HUES64 (cell line): ENCODE results near the gene ACOT13.
"Not testable (repeated sequence)": the region's sequence is repeated elsewhere in the genome, so short reads cannot be mapped to it uniquely, and the experiment has no call there.

Experiments used
- H3K27ac ChIP-seq: 2 replicates; pipeline ENCODE4 v1.7.0; 2013; ENCODE audit warnings: low read depth, low read length, inconsistent platforms
- H3K27me3 ChIP-seq: 2 replicates; pipeline ENCODE4 v1.6.1; 2013; ENCODE audit warnings: mild to moderate bottlenecking, low read length; ENCODE audit not compliant: insufficient read depth
- H3K36me3 ChIP-seq: 2 replicates; pipeline ENCODE4 v1.6.1; 2013; ENCODE audit warnings: mild to moderate bottlenecking, low read length; ENCODE audit not compliant: insufficient read depth
- H3K4me1 ChIP-seq: 2 replicates; pipeline ENCODE4 v1.6.1; 2013; ENCODE audit warnings: mild to moderate bottlenecking, low read length, moderate library complexity; ENCODE audit not compliant: insufficient read depth
- H3K4me3 ChIP-seq: 2 replicates; pipeline ENCODE4 v1.5.1; 2013; ENCODE audit warnings: mild to moderate bottlenecking, low read length, moderate library complexity
- H3K9ac ChIP-seq: 2 replicates; pipeline ENCODE4 v1.6.1; 2013; ENCODE audit warnings: mild to moderate bottlenecking, low read depth, low read length
- H3K9me3 ChIP-seq: 2 replicates; pipeline ENCODE4 v1.6.1; 2013; ENCODE audit warnings: low read depth, low read length; ENCODE audit not compliant: insufficient read depth
- WGBS: fragments of 150-250, 120-280 bp; methylation state at CpG from one replicate; pipeline ENCODE4 v1.1.7; 2013; ENCODE audit warnings: missing lambda C conversion rate; 5-methylcytosine and 5-hydroxymethylcytosine counted together

The ACOT13 gene

DNA sequence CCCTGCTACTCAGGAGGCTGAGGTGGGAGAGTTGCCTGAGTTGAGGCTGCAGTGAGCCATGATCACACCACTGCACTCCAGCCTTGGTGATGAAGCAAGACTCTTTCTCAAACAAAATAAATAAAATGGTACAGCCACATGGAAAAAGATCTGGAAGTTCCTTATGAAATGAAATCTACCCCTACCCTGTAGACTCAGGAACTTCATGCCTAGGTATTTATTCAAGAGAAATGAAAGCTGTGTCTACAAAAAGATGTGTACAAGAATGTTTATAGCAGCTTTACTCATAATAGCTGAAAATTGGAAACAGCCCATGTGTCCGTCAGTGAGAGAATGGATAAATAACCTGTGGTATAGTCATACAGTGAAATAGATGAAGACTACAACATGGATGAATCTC is 67.3 kb downstream of the ACOT13 start:
- no peaks in the 10 kb centered on the region for H3K4me1 ChIP-seq
- H3K27ac ChIP-seq, result no peak overlapping the region
- no peak overlapping the region for H3K9ac ChIP-seq
- 96% methylated on average over 1 of the region's 1 CpG for WGBS
- H3K36me3 ChIP-seq, result no peaks in the 10 kb centered on the region
- no peaks in the 10 kb centered on the region for H3K27me3 ChIP-seq
- no peak overlapping the region for H3K4me3 ChIP-seq
- H3K9me3 ChIP-seq, result peaks cover 28% of the 10 kb centered on the region

DNA sequence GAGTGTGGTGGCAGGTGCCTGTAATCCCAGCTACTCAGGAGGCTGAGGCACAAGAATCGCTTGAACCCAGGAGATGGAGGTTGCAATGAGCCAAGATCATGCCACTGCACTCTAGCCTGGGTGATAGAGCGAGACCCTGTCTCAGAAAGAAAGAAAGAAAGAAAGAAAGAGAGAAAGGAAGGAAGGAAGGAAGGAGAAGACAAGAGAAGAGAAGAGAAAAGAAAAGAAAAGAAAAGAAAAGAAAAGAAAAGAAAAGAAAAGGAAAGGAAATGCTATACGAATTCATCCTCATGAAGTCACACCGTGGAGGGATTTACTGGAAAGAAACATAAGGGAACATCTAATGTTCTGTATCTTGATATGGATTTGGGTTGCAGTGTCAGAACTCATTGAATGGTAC is 67.8 kb downstream of the ACOT13 start:
- not testable (repeated sequence) for H3K4me1 ChIP-seq, H3K27ac ChIP-seq, H3K36me3 ChIP-seq, H3K27me3 ChIP-seq, H3K4me3 ChIP-seq, H3K9ac ChIP-seq
- peaks cover 28% of the 10 kb centered on the region for H3K9me3 ChIP-seq
- 94% methylated on average over 4 of the region's 4 CpGs for WGBS

DNA sequence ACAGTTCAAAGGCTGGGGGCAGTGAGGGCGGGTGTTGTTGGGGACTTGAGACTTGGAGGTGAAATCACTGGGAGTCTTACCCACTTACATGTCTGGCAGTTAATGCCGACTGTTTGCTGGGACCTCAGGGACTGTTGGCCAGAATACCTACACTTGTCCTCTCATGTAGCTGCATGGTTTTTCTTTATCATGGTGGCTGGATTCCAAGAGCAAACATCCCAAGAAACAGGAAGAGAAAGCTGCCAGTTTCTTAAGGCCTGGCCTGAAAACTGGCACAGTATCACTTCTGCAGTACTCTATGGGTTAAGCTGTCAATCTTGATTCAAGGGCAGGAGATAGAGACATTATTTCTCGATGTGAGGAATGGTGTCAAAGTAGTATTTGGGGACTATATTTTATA is 71.9 kb downstream of the ACOT13 start:
- Histone ChIP-seq H3K9ac (no peak overlapping the region), H3K9me3 (no peaks in the 10 kb centered on the region), H3K27ac (no peak overlapping the region)

DNA sequence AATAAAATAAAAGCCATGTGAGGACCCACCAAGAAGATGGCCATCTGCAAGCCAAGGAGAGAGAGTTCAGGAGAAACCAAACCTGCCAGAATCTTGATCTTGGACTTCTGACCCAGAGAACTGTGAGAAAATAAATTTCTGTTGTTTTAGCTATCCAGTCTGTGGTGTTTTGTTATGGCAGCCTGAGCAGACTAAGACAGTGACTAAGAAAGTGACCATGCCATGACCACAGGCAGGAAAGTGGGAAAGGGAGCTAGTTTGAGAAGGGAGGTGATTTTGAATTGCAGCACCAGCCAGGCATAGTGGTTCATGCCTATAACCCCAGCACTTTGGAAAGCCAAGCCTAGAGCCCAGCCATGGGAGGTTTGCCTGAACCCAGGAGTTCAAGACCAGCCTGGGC is 74.0 kb downstream of the ACOT13 start:
- Histone ChIP-seq H3K4me3 (no peak overlapping the region), H3K4me1 (no peaks in the 10 kb centered on the region), H3K36me3 (no peaks in the 10 kb centered on the region), H3K27ac (no peak overlapping the region), H3K9me3 (no peaks in the 10 kb centered on the region), H3K9ac (no peak overlapping the region), H3K27me3 (no peaks in the 10 kb centered on the region)

More for the DNA sequence above, 71.9 kb downstream of the ACOT13 start:
- Histone ChIP-seq H3K27me3 (no peaks in the 10 kb centered on the region), H3K4me1 (no peaks in the 10 kb centered on the region), H3K4me3 (no peak overlapping the region), H3K36me3 (no peaks in the 10 kb centered on the region)
- WGBS, result 94% methylated on average over 3 of the region's 3 CpGs

DNA sequence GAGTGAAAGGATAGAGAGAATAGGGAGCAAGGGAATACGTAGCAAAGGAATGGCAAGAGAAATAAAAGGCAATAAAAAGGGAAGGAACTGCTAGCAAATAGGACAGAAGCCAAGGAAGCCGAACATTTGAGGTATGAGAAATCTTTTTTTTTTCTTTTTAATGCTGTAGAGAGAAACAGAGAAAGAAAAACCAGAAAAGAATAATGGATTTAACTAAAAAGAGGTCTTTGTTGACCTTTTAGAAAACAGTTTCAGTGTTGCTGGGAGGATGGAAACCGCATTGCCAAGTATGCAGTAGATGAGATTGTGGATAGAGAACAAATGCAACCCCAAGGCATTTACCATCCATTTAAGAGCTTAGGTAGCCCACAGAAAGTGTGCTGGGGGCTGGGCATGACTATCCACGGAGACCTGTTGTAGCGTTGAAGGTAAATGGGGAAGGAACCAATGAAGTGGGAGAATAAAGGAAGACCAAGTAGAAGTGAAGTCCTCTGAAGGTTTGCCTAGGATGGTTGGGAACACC is 75.4 kb downstream of the ACOT13 start:
- Histone ChIP-seq H3K27ac (no peak overlapping the region), H3K9ac (no peak overlapping the region), H3K4me3 (no peak overlapping the region), H3K27me3 (no peaks in the 10 kb centered on the region), H3K36me3 (no peaks in the 10 kb centered on the region), H3K4me1 (no peaks in the 10 kb centered on the region), H3K9me3 (no peaks in the 10 kb centered on the region)
- WGBS, result 88% methylated on average over 5 of the region's 5 CpGs

DNA sequence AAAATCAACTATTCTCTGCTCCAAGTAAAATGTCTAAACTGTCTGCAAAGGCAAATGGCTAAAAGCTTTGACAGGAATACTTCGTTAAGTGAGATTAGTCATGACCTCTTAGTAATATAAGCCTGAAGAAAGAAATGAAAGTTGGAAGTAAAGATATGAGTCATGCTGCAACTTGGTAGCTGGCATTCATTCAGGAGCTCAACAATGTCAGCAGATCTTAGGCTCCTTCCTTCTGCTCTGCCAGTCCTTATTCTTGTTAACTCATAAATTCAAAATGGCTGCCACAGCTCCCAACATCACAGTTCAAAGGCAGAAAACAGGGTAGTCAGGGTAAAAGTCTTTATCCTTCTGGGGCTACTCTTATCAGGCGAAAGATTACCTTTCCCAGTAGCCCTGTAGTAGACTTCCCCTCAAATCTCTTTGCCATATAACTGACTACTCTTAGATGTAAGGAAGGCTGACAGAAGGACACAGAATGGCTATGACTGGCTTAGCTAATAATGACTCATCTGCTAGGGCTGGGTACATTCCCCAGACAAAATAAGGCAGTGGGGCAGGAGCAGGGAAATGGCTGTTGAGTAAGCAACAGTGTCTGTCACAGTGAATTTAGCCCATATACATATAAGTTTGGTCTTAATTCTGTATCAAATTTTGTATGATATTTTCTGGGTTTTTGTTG is 76.5 kb downstream of the ACOT13 start:
- no peak overlapping the region for H3K9ac ChIP-seq
- no peak overlapping the region for H3K4me3 ChIP-seq
- no peaks in the 10 kb centered on the region for H3K27me3 ChIP-seq
- WGBS, result 91% methylated on average over 2 of the region's 2 CpGs
- H3K36me3 ChIP-seq, result no peaks in the 10 kb centered on the region
- H3K27ac ChIP-seq, result no peak overlapping the region
- no peaks in the 10 kb centered on the region for H3K4me1 ChIP-seq
- no peaks in the 10 kb centered on the region for H3K9me3 ChIP-seq

DNA sequence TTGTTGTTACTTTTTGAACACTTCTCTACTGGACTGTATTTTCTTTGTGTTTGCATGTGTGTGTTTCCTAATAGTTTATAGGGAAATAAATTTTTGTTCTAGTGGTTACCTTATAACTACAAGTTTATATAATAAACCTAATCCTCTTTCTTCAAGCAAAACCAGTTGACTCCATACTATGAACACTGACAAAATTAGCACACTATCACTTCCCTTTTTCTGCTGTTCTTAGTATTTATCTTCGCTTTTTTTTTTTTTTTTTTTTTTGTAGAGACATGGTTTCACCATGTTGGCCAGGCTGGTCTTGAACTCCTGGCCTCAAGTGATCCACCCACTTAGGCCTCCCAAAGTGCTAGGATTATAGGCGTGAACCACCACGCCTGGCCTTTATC is 77.1 kb downstream of the ACOT13 start:
- 67% methylated on average over 1 of the region's 3 CpGs for WGBS
- H3K4me3 ChIP-seq, result no peak overlapping the region
- no peaks in the 10 kb centered on the region for H3K9me3 ChIP-seq
- no peaks in the 10 kb centered on the region for H3K36me3 ChIP-seq
- H3K9ac ChIP-seq, result no peak overlapping the region
- H3K4me1 ChIP-seq, result no peaks in the 10 kb centered on the region
- no peaks in the 10 kb centered on the region for H3K27me3 ChIP-seq
- no peak overlapping the region for H3K27ac ChIP-seq

DNA sequence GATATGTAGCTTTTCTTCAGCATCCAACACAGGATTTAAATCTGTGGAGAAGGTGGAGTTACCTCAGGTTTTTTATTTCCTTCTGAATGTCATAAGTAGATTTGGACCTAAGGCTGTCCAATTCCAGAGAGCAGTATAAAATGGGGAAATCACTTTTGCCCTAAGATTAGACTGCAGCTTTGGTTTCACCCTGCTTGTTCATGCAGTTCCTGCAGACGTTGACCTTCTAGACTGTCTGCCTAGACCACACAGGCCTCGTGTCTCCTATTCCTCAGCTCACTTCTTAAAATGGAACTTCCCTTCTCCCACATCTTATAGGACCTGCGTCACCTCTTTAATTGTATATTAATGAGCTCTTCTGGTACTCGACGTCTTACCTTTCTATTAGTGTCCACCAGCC is 78.0 kb downstream of the ACOT13 start:
- H3K27ac ChIP-seq, result no peak overlapping the region
- no peak overlapping the region for H3K4me3 ChIP-seq
- no peaks in the 10 kb centered on the region for H3K4me1 ChIP-seq
- H3K36me3 ChIP-seq, result no peaks in the 10 kb centered on the region
- 85% methylated on average over 5 of the region's 5 CpGs for WGBS
- H3K9ac ChIP-seq, result no peak overlapping the region
- no peaks in the 10 kb centered on the region for H3K9me3 ChIP-seq
- H3K27me3 ChIP-seq, result no peaks in the 10 kb centered on the region

DNA sequence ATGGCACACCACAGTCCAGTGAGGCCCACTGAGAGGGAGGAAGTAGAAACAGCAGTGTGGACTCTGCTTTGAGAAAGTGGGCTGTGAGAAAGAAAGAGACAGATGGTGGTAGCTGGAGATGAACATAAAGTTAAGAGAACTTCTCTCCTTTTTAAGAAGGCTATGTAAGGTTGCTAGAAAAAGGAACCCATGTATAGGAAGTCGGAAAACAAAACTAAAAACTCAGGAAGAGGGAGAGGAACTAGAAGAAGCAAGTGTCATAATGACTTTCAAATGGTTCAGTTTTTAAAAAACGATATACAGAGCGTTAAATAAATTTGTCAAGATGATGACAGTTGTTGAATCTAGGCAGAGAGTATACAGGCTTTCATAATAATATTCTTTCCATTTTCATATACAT is 82.4 kb downstream of the ACOT13 start:
- no peaks in the 10 kb centered on the region for H3K27me3 ChIP-seq
- H3K36me3 ChIP-seq, result no peaks in the 10 kb centered on the region
- no peak overlapping the region for H3K9ac ChIP-seq
- H3K9me3 ChIP-seq, result no peaks in the 10 kb centered on the region
- H3K4me3 ChIP-seq, result no peak overlapping the region
- H3K4me1 ChIP-seq, result no peaks in the 10 kb centered on the region
- H3K27ac ChIP-seq, result no peak overlapping the region
- WGBS, result 85% methylated on average over 3 of the region's 3 CpGs

DNA sequence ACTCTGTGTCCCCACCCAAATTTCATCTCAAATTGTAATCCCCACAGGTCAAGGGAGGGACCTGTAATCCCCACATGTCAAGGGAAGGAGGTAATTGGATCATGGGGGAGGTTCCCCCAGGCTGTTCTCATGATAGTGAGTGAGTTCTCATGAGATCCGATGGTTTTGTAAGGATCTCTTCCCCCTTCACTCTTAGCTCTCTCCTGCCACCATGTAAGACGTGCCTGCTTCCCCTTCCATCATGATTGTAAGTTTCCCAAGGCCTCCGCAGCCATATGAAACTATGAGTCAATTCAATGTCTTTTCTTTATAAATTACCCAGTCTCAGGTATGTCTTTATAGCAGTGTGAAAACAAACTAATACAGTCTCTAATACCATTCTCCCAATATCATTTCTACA is 84.0 kb downstream of the ACOT13 start:
- not testable (repeated sequence) for H3K36me3 ChIP-seq, H3K4me1 ChIP-seq, H3K27me3 ChIP-seq, H3K4me3 ChIP-seq, H3K9me3 ChIP-seq, H3K27ac ChIP-seq, H3K9ac ChIP-seq
- 93% methylated on average over 3 of the region's 3 CpGs for WGBS

DNA sequence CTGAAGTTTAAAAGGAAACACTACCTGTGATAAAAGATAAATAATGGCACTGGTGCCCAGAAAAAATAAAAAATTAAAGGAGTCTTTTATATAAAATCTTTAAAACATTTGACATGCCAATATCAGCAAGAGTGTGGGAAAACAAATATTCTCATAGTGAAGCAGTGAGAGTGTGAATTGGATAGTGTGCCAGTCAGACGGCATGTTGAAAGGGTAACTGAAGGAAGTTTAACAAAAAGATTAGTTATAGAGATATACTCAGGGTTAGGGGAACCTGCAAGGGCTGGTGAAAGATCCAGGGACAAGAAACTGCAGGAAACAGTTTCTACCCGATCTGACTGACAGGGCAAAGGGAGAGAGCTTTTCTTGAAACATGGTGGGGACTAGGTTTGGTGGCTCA is 85.6 kb downstream of the ACOT13 start:
- H3K9me3 ChIP-seq, result no peaks in the 10 kb centered on the region
- no peaks in the 10 kb centered on the region for H3K36me3 ChIP-seq
- H3K27ac ChIP-seq, result no peak overlapping the region
- H3K27me3 ChIP-seq, result no peaks in the 10 kb centered on the region
- 91% methylated on average over 2 of the region's 2 CpGs for WGBS
- H3K4me1 ChIP-seq, result no peaks in the 10 kb centered on the region
- H3K9ac ChIP-seq, result no peak overlapping the region
- H3K4me3 ChIP-seq, result no peak overlapping the region

DNA sequence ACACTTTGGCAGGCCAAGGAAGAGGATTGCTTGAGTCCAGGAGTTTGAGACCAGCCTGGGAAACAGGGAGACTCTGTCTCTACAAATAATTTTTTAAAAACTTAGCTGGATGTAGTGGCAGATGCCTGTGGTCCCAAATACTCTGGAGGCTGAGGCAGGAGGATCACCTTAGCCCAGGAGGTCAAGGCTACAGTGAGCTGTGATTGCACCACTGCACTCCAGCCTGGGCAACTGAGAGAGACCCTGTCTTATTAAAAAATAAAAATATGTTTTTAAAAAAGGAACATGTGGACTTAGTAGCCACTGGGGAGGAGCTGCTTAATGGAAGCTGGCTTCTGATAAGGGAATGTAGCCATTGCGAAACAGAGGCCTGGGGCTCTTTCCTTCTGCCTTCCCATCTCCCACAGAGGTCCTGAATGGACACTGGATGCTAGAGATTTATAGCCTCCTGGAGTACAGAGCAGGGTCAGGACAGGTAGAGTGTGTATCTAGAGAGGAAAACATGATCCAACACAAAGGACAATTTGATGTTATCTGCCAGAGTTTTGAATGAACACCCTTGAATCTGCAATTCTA is 86.1 kb downstream of the ACOT13 start:
- no peak overlapping the region for H3K27ac ChIP-seq
- no peaks in the 10 kb centered on the region for H3K9me3 ChIP-seq
- WGBS, result 90% methylated on average over 1 of the region's 1 CpG
- H3K9ac ChIP-seq, result no peak overlapping the region
- H3K4me1 ChIP-seq, result no peaks in the 10 kb centered on the region
- H3K36me3 ChIP-seq, result no peaks in the 10 kb centered on the region
- no peaks in the 10 kb centered on the region for H3K27me3 ChIP-seq
- no peak overlapping the region for H3K4me3 ChIP-seq
